GM18858 (cell line): ENCODE data around the gene IGFBPL1.

Experiments
- ATAC-seq: cut with Tn5 transposase; IDR thresholded peaks from one replicate; pipeline ENCODE4 v1.9.1; 2021; ENCODE audit not compliant: unreplicated experiment

Gene IGFBPL1

DNA sequence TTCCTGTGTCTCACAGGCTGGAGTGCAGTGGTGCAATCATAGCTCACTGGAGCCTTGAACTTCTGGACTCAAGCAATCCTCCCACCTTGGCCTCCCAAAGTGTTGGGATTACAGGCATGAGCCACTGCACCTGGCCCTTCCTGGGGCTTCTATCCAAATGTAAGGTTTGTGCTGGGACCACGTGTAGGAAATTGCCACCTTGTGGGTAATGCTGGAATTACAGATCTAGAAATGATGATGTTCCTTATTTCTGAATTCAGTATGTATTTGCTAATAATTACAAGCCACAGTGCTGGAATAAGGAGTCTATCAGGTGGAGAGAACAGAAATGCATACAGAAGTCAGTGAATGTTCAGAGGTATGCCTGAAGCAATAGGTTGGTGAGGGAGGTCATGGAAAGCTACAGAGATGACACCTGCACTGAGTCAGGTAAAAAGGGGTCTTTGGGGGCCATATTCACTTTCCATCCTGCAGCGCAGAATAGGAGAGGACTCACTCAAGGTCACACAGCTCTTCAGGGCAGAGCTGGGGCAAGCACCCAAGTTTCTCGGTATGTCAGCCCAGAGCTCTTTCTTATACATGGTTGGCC lies 8.8 kb upstream of the IGFBPL1 start:
- no peak for ATAC-seq

DNA sequence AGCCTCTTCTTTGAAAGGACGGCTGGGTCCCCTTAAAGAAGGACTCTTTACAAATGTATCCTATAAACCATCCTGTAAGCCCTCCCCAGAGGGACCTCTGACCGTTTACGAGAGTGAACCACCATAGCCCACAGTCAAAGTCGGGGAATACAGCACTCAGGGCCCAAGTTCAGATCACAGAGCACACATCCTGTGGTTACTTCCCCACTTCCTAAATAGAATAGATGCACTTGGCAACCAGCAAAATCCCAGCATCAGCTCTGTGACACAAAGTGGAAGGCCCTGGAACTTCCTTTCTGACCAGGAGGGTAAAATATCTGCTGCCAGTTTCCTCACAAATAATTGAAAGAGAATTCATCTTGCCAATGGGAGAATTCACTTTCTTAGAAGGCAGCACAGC lies 6.9 kb upstream of the IGFBPL1 start:
- no peak for ATAC-seq

GRCh38 chr9:38428062-38428461 lies 3.8 kb upstream of the IGFBPL1 start:
- ATAC-seq, result no peak

DNA sequence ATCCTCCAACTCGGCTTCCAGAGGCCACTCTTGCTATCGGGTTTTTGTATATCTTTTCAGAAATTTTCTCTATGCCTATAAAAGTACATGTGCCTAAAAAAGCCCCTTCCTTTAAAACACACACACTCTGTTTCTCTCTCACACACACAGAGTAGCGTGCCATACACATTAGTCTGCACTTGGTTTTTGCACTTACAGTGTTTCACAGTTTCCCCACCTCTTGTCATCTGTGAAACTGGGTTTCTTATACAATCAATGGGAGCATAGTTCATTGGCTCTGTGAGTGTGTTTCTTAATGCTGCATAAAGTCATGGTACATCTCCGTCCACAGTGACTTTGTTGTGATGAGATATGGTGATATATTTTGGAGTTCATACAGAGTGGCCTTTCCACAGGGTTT lies 664 bp upstream of the IGFBPL1 start:
- no peak for ATAC-seq

GRCh38 chr9:38423273-38423972 lies 831 bp downstream of the IGFBPL1 start:
- ATAC-seq, result no peak

GRCh38 chr9:38422555-38423260 lies 1.5 kb downstream of the IGFBPL1 start:
- no peak for ATAC-seq

DNA sequence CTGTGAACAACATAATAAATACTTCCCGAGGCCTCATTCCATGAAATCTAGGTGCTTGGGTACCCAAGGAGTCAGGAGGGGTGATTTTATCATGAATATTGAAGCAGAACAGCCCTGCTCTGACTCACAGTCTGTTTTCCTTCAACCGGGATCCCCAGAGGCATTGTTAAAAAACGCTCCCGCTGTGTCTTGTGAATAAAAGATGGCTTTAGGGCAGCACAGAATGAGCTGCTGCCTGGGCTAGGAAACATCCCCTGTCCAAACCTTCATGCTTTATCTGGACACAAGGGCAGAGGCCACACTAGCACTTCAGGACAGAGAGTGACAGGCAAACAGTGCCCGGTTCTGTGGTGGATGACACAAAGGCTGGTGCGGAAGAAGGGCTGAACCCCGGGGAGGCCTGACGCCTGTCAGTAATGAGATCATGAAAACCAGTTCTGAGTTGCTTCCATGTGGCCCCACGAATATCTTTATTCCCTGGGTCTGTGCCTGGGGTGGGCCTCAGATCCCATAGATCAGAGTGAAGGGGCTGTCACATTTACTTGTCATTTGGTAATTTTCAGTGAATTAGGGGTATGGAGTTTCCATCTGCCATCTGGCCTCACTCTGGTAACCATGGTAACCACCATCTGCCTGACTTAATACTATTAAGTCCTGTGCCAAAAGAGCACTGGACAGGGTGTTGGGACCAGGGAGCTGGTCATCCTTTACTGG lies 2.6 kb downstream of the IGFBPL1 start:
- ATAC-seq, result no peak

DNA sequence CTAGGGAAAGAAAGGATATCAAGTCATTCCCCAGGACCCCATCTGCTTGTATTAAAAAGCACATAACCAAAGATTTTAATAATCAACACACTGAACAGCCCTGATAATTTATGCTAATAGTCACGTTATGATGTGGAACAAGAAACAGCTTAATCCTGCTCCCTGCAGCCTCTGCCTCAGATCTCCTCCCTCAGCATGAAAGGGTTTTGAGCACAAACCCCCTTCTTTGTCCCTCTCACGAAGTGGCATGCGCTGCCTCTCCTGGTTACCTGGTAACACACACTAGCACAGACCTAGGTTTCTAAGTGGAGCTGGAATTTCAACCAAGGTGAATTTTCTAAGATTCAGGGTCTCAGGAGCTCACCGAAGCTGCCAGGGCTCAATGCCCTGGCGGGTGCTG lies 5.1 kb downstream of the IGFBPL1 start:
- no peak for ATAC-seq

- no peak for ATAC-seq
Measured at GRCh38 chr9:38418366-38418765, 5.9 kb downstream of the IGFBPL1 start.

DNA sequence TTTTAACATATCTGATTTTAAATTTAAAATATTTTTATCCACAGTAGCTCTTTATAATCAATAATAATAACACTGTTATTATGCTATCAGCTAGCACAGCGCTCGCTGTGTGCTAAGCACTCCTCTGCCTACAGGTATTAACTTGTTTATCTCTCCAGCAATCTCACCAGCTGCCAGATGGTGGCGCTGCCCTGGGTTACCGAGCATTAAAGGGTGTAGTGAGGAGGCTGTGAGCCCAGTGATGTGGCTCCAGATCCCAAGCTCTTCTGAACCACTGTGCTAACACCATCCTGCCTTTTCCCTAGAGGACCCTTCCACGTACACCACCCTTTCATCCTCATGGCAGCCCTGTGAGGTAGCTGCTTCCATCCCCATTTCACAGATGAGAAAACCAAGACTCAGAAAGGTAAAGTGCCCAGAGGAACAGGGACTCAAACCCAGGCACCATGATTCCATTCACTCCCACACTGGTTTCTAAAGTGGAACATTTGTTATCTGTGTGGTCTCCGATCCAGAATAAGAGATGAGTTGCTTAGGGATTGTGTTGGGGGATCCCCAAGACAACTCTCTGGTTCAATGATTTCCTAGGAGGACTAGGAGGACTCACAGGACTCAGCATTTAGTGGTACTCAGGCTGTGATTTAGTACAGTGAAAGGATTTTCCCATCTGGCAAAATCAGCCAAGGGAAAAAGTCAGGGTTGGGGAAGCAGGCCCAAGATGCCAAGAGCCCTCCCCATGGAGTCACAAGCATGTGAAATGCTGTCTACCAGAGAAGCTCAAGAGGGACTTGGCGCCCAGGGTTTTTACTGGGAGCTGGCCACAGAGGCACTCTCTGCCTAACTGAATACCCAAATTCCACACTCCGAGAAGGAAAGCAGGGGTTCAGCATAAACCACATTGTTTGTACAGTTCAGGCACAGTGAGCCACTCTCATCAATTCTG lies 7.0 kb downstream of the IGFBPL1 start:
- ATAC-seq, result no peak

DNA sequence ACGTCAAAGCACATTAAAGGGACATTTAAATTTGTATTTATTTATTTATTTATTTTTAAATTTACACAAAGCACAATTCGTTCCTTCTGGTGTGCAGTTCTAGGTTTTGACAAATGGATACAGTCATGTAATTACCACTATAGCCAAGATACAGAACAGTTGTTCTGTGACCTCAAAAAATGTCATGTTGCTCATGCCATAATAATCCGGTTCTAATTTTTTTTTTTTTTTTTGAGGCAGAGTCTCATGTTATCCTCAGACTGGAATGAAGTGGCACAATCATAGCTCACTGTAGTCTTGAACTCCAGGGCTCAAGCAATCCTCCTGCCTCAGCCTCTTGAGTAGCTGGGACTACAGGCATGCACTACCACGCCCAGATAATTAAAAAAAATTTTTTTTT lies 7.8 kb downstream of the IGFBPL1 start:
- ATAC-seq, result no peak

- no peak for ATAC-seq
Measured at GRCh38 chr9:38415856-38416255, 8.4 kb downstream of the IGFBPL1 start.

DNA sequence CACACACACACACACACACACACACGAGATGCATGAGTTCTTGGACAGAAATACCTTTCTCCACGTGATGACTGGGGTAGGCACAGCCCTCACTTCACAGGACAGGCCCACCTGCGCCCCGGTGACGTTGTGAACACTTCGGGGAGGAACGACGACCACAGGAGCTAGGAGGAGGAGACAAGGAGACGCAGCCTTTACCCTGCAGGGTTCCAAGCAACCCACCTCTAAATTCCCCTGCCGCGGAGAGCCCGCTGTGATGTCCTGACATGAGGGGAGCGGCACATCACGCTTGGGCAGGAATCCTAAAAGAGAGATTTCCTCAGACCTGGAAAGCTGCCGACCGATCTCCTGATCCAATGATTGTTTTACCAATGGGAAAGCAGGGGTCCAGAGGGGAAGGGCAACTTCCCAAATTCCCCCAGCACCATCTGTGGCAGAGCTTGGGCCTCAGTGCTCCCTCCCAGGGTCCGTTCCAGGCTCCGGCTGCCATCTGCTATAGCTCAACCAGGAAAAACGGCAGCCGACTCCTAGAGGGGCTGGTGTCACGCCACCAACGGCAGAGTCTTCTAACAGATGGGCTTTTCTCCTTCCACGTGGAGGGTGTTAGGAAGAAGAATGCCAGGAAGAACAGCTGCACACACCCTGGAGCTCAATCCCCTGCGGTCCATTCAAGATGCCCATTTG lies 10.1 kb downstream of the IGFBPL1 start:
- ATAC-seq, result no peak

DNA sequence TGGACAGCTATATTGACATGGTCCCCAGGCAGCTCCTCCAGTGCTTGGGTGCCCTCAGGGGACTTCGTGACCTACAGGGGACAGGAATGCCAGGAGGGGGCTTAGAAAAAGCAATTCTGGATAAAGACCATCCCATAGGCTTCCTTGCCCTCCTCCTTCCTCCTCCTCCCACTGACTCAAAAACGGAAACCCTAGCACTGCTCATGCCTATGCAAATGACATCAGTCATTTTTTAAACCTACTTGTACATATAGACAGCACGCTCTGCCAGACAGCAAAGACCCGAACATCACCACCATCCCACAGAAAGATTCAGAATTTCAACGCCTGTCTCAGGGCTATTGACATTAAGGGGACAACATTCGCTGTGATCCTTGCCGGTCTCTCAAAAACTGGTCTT lies 11.0 kb downstream of the IGFBPL1 start:
- no peak for ATAC-seq

DNA sequence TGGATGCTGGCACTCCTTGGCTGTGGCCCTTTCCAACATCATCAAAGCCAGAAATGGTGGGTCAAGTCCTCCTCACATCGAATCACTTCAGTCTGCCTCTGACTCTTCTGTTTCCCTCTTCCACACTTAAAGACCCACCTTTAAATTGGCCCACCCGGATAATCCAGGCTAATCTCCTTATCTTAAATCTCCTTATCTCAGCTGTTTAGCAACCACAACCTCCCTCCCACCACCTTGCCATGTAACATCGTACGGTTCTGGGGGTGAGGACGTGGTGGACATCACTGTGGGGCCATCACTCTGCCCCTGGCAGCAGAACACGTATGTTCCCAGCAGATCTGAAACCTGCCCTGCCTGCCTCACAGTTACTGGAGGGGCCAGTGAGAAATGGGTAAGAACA lies 11.5 kb downstream of the IGFBPL1 start:
- ATAC-seq, result no peak

GRCh38 chr9:38408719-38409118 lies 15.5 kb downstream of the IGFBPL1 start:
- ATAC-seq, result no peak

DNA sequence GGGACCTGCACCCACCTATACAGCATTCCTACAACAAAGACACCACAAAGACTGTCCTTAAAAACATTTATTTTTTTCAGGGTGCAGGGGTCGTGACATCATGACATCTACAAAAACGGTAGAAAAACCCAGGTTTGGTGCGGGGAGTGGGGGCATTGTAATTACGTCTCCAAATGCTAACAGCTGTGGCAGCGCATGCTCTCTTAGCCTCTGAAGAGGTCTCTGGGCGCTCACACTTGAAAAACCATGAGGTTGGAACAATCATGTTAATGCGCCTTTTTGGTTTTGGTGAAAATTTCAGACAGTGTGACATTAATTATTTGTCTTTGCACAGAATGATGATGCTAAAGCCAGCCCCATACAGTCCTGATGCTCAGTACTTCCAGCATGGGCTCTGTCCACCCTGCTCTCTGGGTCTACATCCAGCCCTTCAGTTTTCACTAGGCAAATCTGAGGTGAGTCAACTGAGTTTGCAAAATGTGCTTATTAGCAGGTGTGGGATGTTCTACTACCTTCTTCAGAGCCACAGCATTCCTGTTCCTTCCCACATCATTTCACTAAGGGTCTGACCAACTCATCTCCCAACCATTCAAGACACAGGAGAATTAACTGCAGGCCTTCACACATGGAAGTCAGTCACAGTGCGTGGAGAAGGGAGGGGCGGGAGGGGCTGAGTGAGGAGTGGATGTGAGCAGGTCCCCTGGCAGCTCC lies 17.6 kb downstream of the IGFBPL1 start:
- ATAC-seq, result no peak

DNA sequence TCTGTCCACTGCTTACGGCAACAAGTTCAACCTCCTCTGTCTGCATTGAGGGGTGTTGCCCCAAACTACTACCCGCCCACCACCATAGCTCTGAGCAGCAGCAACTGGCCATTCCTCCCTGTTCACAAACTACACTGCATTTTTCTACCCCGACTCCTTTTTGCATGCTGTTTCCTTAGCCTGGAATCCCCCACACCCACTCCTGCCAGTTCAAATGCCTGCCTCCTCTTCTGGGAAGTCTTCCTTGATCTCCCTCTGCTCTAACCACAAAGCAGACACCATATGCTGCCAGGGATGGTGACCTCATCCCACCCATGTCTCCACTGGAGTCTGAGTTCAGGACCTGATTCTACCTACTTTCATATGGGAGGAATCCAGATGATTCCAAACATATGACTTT lies 18.5 kb downstream of the IGFBPL1 start:
- no peak for ATAC-seq

DNA sequence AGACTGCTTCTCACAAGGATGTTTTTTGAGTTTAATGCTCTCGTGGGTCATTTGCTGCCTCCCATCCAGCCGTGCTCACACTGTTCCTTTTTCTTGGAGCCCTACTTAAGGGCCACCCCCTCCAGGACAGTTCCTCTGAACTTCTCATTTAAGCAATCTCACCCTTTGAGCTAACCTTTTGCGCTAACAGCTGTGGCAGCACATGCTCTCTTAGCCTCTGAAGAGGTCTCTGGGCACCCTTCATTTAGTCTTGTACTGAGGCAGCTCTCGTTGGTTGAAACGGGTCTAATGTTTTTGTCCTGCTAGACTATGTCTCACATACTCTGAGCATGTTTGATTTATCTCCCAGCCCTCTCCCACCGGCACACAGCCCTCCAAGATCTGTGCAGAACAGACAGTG lies 19.9 kb downstream of the IGFBPL1 start:
- no peak for ATAC-seq

GRCh38 chr9:38401994-38402393 lies 22.3 kb downstream of the IGFBPL1 start:
- ATAC-seq, result no peak
